Neural progenitor cell (in vitro differentiated cells): ENCODE data around the gene SLC6A18. TPM values are rescaled to one million over a fixed set of nuclear protein-coding genes. Genes with fewer than 3 reads are reported as not detected.

Experiments used
- DNase-seq: peaks from one replicate; pipeline ENCODE4 v3.0.0-alpha.2; 2016; ENCODE audit warnings: low spot score
- H2AFZ ChIP-seq: fragments of 200-600 bp; sonication (generic); replicated peaks from 2 replicates; pipeline ENCODE4 v1.6.1; 2016; ENCODE audit warnings: antibody characterized with exemption
- H3F3A ChIP-seq: fragments of 200-600 bp; sonication (generic); 2 replicates; pipeline ENCODE4 v1.6.1; 2016; ENCODE audit warnings: antibody characterized with exemption, low read depth
- H3K27ac ChIP-seq: fragments of 200-600 bp; sonication (generic); 2 replicates; pipeline ENCODE4 v1.5.1; 2016; ENCODE audit warnings: mild to moderate bottlenecking
- H3K27me3 ChIP-seq: fragments of 200-600 bp; sonication (generic); 2 replicates; pipeline ENCODE4 v1.6.1; 2016; ENCODE audit warnings: mild to moderate bottlenecking, moderate library complexity
- H3K36me3 ChIP-seq: fragments of 200-600 bp; sonication (generic); 2 replicates; pipeline ENCODE4 v1.5.1; 2016
- H3K4me1 ChIP-seq: fragments of 200-600 bp; sonication (generic); 2 replicates; pipeline ENCODE4 v1.6.1; 2016; ENCODE audit warnings: mixed run types
- H3K4me2 ChIP-seq: fragments of 200-600 bp; sonication (generic); 2 replicates; pipeline ENCODE4 v1.6.1; 2016
- H3K4me3 ChIP-seq: fragments of 200-600 bp; sonication (generic); 2 replicates; pipeline ENCODE4 v1.5.1; 2016
- H3K79me2 ChIP-seq: fragments of 200-600 bp; sonication (generic); 2 replicates; pipeline ENCODE4 v1.6.1; 2016; ENCODE audit warnings: low read depth
- H3K9ac ChIP-seq: fragments of 200-600 bp; sonication (generic); 2 replicates; pipeline ENCODE4 v1.6.1; 2016
- H3K9me3 ChIP-seq: fragments of 200-600 bp; sonication (generic); 2 replicates; pipeline ENCODE4 v1.5.1; 2016; ENCODE audit warnings: low read depth
- H4K20me1 ChIP-seq: fragments of 200-600 bp; sonication (generic); 2 replicates; pipeline ENCODE4 v1.6.1; 2016; ENCODE audit warnings: low read depth
- H3K27ac Mint-ChIP-seq: 3 replicates; pipeline ENCODE4 v1.8.0; 2021; ENCODE audit warnings: mixed read lengths
- H3K27me3 Mint-ChIP-seq: 2 replicates; pipeline ENCODE4 v1.8.0; 2022; ENCODE audit warnings: low read depth, mild to moderate bottlenecking, inconsistent platforms, moderate library complexity, mixed read lengths; ENCODE audit not compliant: insufficient read depth
- H3K36me3 Mint-ChIP-seq: 3 replicates; pipeline ENCODE4 v1.8.0; 2021; ENCODE audit warnings: mixed read lengths
- H3K4me1 Mint-ChIP-seq: 3 replicates; pipeline ENCODE4 v1.8.0; 2021; ENCODE audit warnings: mixed read lengths
- H3K4me3 Mint-ChIP-seq: 3 replicates; pipeline ENCODE4 v1.8.0; 2021; ENCODE audit warnings: mild to moderate bottlenecking, moderate library complexity, mixed read lengths
- H3K9me3 Mint-ChIP-seq: 3 replicates; pipeline ENCODE4 v1.8.0; 2020; ENCODE audit warnings: mixed read lengths
- EZH2 ChIP-seq: fragments of 200-600 bp; sonication (generic); IDR thresholded peaks from 2 replicates; pipeline ENCODE4 v1.6.1; 2017; ENCODE audit warnings: antibody characterized with exemption, mild to moderate bottlenecking, moderate library complexity
- EZH2phosphoT487 ChIP-seq: fragments of 200-600 bp; sonication (generic); IDR thresholded peaks from 2 replicates; pipeline ENCODE4 v1.6.1; 2017; ENCODE audit warnings: antibody characterized with exemption
- total RNA-seq: library from RNA; depleted of rRNA; stranded (reverse); fragments of >200 nt; gene quantifications from 2 replicates; pipeline ENCODE4 v1.2.3, GENCODE V29; 2015; ENCODE audit warnings: low replicate concordance
- TF ChIP-seq, protein P1 (sequence below): fragments of 200-600 bp; sonication (generic); IDR thresholded peaks from 2 replicates; pipeline ENCODE4 v1.5.1; 2017; ENCODE audit warnings: antibody characterized with exemption, mild to moderate bottlenecking

Gene SLC6A18
- total RNA-seq, 1 donor from 2014 or later = not detected

DNA sequence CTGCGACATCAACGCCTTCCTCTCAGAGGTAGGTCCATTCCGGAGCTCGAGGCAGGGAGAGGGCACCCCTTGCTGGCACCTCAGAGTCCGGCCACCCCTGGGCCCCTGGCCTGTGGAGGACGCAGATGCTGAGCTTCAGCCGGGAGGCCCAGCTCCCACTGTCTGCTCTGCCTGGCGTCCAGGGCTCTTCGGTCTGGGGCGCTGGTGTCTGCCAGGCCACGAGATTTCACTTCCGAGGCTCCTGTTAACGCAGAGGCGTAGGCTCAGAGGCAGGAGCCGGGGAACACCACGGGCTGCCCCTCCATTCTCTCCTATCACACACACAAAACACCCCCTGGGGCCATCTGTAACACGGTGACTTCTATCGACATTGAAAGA is 8.3 kb upstream of the SLC6A18 start:
- no peak overlapping the region for H3K27ac Mint-ChIP-seq

DNA sequence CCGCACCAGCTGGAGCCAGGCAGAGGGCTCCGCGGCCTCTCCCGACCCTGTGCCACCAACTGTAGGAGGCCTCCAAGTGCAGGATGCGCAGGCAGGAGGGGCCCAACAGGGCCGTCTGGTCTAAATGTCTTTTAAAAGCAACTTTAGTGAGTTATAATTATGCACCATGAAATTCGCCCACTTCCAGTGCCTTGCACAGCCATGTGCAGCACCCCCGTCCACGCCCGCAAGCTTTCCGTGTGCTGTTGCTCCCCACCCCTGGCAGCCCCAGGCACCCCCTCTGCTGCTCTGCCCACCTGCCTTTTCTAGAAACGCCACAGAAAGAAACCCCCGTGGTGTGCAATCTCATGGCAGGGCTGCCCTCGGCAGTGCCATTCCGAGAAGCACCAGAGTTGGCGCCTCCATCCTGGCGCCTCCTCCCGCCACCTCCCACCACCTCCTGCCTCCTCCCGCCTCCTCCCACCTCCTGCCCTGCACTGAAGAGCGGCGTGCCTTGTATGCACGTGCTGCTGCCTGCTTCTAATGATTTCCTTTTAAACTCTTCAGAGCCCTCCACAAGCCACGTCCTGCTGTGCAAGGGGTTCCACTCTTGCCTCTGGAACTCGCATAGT is 7.5 kb upstream of the SLC6A18 start:
- H3K4me1 ChIP-seq = no peaks in the 10 kb centered on the region
- H3K79me2 ChIP-seq = no peaks in the 10 kb centered on the region
- no peak overlapping the region for H3K4me3 ChIP-seq
- H3K36me3 ChIP-seq = no peaks in the 10 kb centered on the region
- no peak overlapping the region for H3K9ac ChIP-seq
- no peak overlapping the region for H3K27ac Mint-ChIP-seq
- TF ChIP-seq EZH2phosphoT487 (no peak), EZH2 (no peak)
- TF ChIP-seq, protein P1, sequence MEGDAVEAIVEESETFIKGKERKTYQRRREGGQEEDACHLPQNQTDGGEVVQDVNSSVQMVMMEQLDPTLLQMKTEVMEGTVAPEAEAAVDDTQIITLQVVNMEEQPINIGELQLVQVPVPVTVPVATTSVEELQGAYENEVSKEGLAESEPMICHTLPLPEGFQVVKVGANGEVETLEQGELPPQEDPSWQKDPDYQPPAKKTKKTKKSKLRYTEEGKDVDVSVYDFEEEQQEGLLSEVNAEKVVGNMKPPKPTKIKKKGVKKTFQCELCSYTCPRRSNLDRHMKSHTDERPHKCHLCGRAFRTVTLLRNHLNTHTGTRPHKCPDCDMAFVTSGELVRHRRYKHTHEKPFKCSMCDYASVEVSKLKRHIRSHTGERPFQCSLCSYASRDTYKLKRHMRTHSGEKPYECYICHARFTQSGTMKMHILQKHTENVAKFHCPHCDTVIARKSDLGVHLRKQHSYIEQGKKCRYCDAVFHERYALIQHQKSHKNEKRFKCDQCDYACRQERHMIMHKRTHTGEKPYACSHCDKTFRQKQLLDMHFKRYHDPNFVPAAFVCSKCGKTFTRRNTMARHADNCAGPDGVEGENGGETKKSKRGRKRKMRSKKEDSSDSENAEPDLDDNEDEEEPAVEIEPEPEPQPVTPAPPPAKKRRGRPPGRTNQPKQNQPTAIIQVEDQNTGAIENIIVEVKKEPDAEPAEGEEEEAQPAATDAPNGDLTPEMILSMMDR = no peak
- DNase-seq = peak; percentile 55
- no peak overlapping the region for H3K4me2 ChIP-seq
- H3K4me1 Mint-ChIP-seq = peaks cover 2% of the 10 kb centered on the region
- H4K20me1 ChIP-seq = no peaks in the 10 kb centered on the region
- no peak overlapping the region for H3K4me3 Mint-ChIP-seq
- peaks cover 10% of the 10 kb centered on the region for H3K27me3 Mint-ChIP-seq
- peaks cover 6% of the 10 kb centered on the region for H3F3A ChIP-seq
- no peak overlapping the region for H2AFZ ChIP-seq
- no peaks in the 10 kb centered on the region for H3K36me3 Mint-ChIP-seq
- no peaks in the 10 kb centered on the region for H3K9me3 Mint-ChIP-seq
- H3K9me3 ChIP-seq = no peaks in the 10 kb centered on the region
- no peaks in the 10 kb centered on the region for H3K27me3 ChIP-seq
- H3K27ac ChIP-seq = no peak overlapping the region

More for the DNA sequence above, 8.3 kb upstream of the SLC6A18 start:
- no peak overlapping the region for H3K4me2 ChIP-seq
- H2AFZ ChIP-seq = no peak overlapping the region
- no peak overlapping the region for H3K4me3 Mint-ChIP-seq
- H3K27me3 ChIP-seq = no peaks in the 10 kb centered on the region
- no peaks in the 10 kb centered on the region for H3K4me1 ChIP-seq
- no peak for DNase-seq
- H3K4me3 ChIP-seq = no peak overlapping the region
- no peak overlapping the region for H3K27ac ChIP-seq
- no peaks in the 10 kb centered on the region for H3K9me3 ChIP-seq
- no peaks in the 10 kb centered on the region for H3K36me3 Mint-ChIP-seq
- TF ChIP-seq EZH2phosphoT487 (no peak), EZH2 (no peak)
- TF ChIP-seq, protein P1 = no peak
- H3K27me3 Mint-ChIP-seq = peaks cover 7% of the 10 kb centered on the region
- H3K9me3 Mint-ChIP-seq = no peaks in the 10 kb centered on the region
- H3K79me2 ChIP-seq = no peaks in the 10 kb centered on the region
- H4K20me1 ChIP-seq = no peaks in the 10 kb centered on the region
- no peaks in the 10 kb centered on the region for H3K36me3 ChIP-seq
- peaks cover 2% of the 10 kb centered on the region for H3K4me1 Mint-ChIP-seq
- no peak overlapping the region for H3K9ac ChIP-seq
- peaks cover 1% of the 10 kb centered on the region for H3F3A ChIP-seq

DNA sequence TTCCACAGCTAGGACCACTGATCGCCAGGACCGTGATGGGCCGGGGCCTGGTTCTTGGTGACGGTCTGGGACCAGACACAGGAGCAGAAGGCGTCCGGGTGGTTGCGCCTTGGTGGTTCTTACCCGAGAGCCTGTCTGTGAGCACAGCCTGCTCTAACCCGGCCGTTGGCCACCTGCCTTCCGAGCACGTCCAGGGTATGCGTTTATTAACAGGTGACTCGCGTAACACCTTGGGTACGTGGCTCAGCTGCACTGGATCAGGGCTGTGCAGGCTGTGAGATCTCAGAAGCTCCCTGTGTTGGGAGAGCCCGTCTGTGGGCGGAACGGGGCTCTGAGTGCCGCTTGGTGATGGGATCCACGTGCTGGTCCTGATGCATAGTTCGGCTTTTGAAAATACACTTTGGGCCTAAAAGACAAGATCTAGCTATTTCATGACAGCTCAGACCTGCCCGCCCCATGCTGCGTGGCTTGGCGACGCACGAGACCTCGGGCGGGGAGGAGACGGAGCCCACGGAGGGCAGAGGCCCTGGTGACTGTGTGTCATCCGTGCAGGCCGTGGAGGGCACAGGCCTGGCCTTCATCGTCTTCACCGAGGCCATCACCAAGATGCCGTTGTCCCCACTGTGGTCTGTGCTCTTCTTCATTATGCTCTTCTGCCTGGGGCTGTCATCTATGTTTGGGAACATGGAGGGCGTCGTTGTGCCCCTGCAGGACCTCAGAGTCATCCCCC is 6.7 kb upstream of the SLC6A18 start:
- Histone ChIP-seq H3K4me3 (no peak overlapping the region), H3K79me2 (no peaks in the 10 kb centered on the region), H4K20me1 (no peaks in the 10 kb centered on the region), H3F3A (peaks cover 6% of the 10 kb centered on the region), H3K4me2 (no peak overlapping the region), H3K27me3 (no peaks in the 10 kb centered on the region), H2AFZ (no peak overlapping the region), H3K9me3 (no peaks in the 10 kb centered on the region), H3K9ac (no peak overlapping the region), H3K4me1 (no peaks in the 10 kb centered on the region), H3K27ac (no peak overlapping the region), H3K36me3 (no peaks in the 10 kb centered on the region)
- DNase-seq = no peak
- H3K4me3 Mint-ChIP-seq = no peak overlapping the region
- peaks cover 10% of the 10 kb centered on the region for H3K27me3 Mint-ChIP-seq
- peak overlapping the region; percentile 57 for H3K27ac Mint-ChIP-seq
- peaks cover 2% of the 10 kb centered on the region for H3K4me1 Mint-ChIP-seq
- H3K9me3 Mint-ChIP-seq = no peaks in the 10 kb centered on the region
- no peak for TF ChIP-seq EZH2phosphoT487
- no peak for TF ChIP-seq EZH2
- TF ChIP-seq, protein P1 = no peak
- H3K36me3 Mint-ChIP-seq = no peaks in the 10 kb centered on the region
